Muscle of arm (tissue), 14 donors: ENCODE measurements around the gene STRN3. TPM values are rescaled to one million over a fixed set of nuclear protein-coding genes. Genes with fewer than 3 reads are reported as not detected.
"Not testable (repeated sequence)": the region's sequence is repeated elsewhere in the genome, so short reads cannot be mapped to it uniquely, and the experiment has no call there.

Experiments
- DNase-seq: peaks from one replicate; pipeline ENCODE4 v3.0.0-alpha.2; 2013
- long read RNA-seq, 11 donors: transcript quantifications; one replicate each; lab custom pipeline, GENCODE V29; 2026
- polyA plus RNA-seq, 12 donors: library from polyadenylated mRNA; unstranded; fragments of 120-200 nt; gene quantifications; one replicate each; pipeline ENCODE4 v1.2.1, GENCODE V29; 2013; ENCODE audit not compliant: insufficient read length in 12 of 12

Gene STRN3
- polyA plus RNA-seq = 100 to 1,000 TPM in 1 of 12 donors, 10 to 100 TPM in 11; 42.2 to 142 (median 49.3) TPM
- long read RNA-seq, donor 1, partial matches to known transcripts = 6 of 6 reads
- long read RNA-seq, donor 1, other reads (novel, unspliced or antisense) = 0 of 6 reads
- long read RNA-seq, donor 2, partial matches to known transcripts = 0 of 1 reads
- long read RNA-seq, donor 2, other reads (novel, unspliced or antisense) = 0 of 1 reads
- long read RNA-seq, donor 3, partial matches to known transcripts = 0 of 2 reads
- long read RNA-seq, donor 3, other reads (novel, unspliced or antisense) = 0 of 2 reads
- long read RNA-seq, donor 4, partial matches to known transcripts = 0 of 11 reads
- long read RNA-seq, donor 4, other reads (novel, unspliced or antisense) = 7 of 11 reads
- long read RNA-seq, donor 5, transcript STRN3-201 (16 exons, 3,970 nt) = major isoform, 5 of 149 reads
- long read RNA-seq, donor 5, partial matches to known transcripts = 143 of 149 reads
- long read RNA-seq, donor 5, other reads (novel, unspliced or antisense) = 0 of 149 reads
- long read RNA-seq, donor 6, partial matches to known transcripts = 0 of 2 reads
- long read RNA-seq, donor 6, other reads (novel, unspliced or antisense) = 0 of 2 reads
- long read RNA-seq, donor 7, partial matches to known transcripts = 0 of 1 reads
- long read RNA-seq, donor 7, other reads (novel, unspliced or antisense) = 0 of 1 reads
- long read RNA-seq, donor 8, transcript STRN3-201 (16 exons, 3,970 nt) = major isoform, 5 of 19 reads
- long read RNA-seq, donor 8, partial matches to known transcripts = 0 of 19 reads
- long read RNA-seq, donor 8, other reads (novel, unspliced or antisense) = 14 of 19 reads
- long read RNA-seq, donor 9 = 0 reads
- long read RNA-seq, donor 10, partial matches to known transcripts = 0 of 5 reads
- long read RNA-seq, donor 10, other reads (novel, unspliced or antisense) = 0 of 5 reads
- long read RNA-seq, donor 11, partial matches to known transcripts = 0 of 2 reads
- long read RNA-seq, donor 11, other reads (novel, unspliced or antisense) = 0 of 2 reads

- DNase-seq = no peak
Observed at GRCh38 chr14:31026077-31026449, at the start of gene STRN3. TSS of gene STRN3 (minus strand) at chr14:31026379. CDS start at chr14:31026185, 194 bp downstream.

GRCh38 chr14:31075144-31075543 lies 49.0 kb upstream of the STRN3 start:
- DNase-seq = no peak

GRCh38 chr14:31071151-31071550 lies 45.0 kb upstream of the STRN3 start:
- no peak for DNase-seq

GRCh38 chr14:31070431-31070830 lies 44.3 kb upstream of the STRN3 start:
- no peak for DNase-seq

- no peak for DNase-seq
Observed at GRCh38 chr14:31069343-31069742, 43.2 kb upstream of the STRN3 start.

GRCh38 chr14:31068235-31068634 lies 42.1 kb upstream of the STRN3 start:
- DNase-seq = no peak

- not testable (repeated sequence) for DNase-seq
Observed at GRCh38 chr14:31062908-31063307, 36.7 kb upstream of the STRN3 start.

- DNase-seq = no peak
Observed at GRCh38 chr14:31060253-31060875, 34.2 kb upstream of the STRN3 start.

GRCh38 chr14:31059152-31059924 lies 33.2 kb upstream of the STRN3 start:
- no peak for DNase-seq

GRCh38 chr14:31057701-31058364 lies 31.7 kb upstream of the STRN3 start:
- no peak for DNase-seq

- no peak for DNase-seq
Observed at GRCh38 chr14:31057035-31057434, 30.9 kb upstream of the STRN3 start.

- DNase-seq = peak; percentile 21
Observed at GRCh38 chr14:31052905-31053586, 26.9 kb upstream of the STRN3 start.

- no peak for DNase-seq
Observed at GRCh38 chr14:31051511-31051910, 25.3 kb upstream of the STRN3 start.

GRCh38 chr14:31051023-31051422 lies 24.8 kb upstream of the STRN3 start:
- no peak for DNase-seq

- no peak for DNase-seq
Observed at GRCh38 chr14:31047503-31047902, 21.3 kb upstream of the STRN3 start.

- DNase-seq = no peak
Observed at GRCh38 chr14:31045501-31046080, 19.4 kb upstream of the STRN3 start.

GRCh38 chr14:31043379-31043778 lies 17.2 kb upstream of the STRN3 start:
- no peak for DNase-seq

GRCh38 chr14:31042893-31043292 lies 16.7 kb upstream of the STRN3 start:
- DNase-seq = not testable (repeated sequence)

GRCh38 chr14:31042300-31042699 lies 16.1 kb upstream of the STRN3 start:
- DNase-seq = no peak
